HEK293 (cell line): Measurements from ENCODE around the gene NID1.
A peak's percentile ranks its signal among the peaks of the same experiment; 100 is the strongest.

Experiments used
- AEBP2 ChIP-seq: fragments of 450-650 bp; formaldehyde crosslinking; IDR thresholded peaks from 2 replicates; pipeline ENCODE4 v1.5.1; 2016; ENCODE audit warnings: missing biosample characterization, missing genetic modification characterization, borderline replicate concordance
- GLI4 ChIP-seq: fragments of 450-650 bp; formaldehyde crosslinking; IDR thresholded peaks from 2 replicates; pipeline ENCODE4 v1.5.1; 2016; ENCODE audit warnings: missing biosample characterization, missing genetic modification characterization
- MYNN ChIP-seq: fragments of 450-650 bp; formaldehyde crosslinking; IDR thresholded peaks from 2 replicates; pipeline ENCODE4 v1.5.1; 2016; ENCODE audit warnings: missing biosample characterization, missing genetic modification characterization, borderline replicate concordance
- PRDM1 ChIP-seq: fragments of 450-650 bp; formaldehyde crosslinking; IDR thresholded peaks from 2 replicates; pipeline ENCODE4; 2016; ENCODE audit warnings: missing biosample characterization, missing genetic modification characterization
- SETDB1 ChIP-seq: IDR thresholded peaks from one replicate; pipeline ENCODE4 v1.6.1; 2017; ENCODE audit warnings: mild to moderate bottlenecking, low read length, moderate library complexity, mixed read lengths; ENCODE audit not compliant: insufficient read length
- ZBTB20 ChIP-seq: fragments of 450-650 bp; formaldehyde crosslinking; IDR thresholded peaks from 2 replicates; pipeline ENCODE4 v1.5.1; 2016; ENCODE audit warnings: missing biosample characterization, missing genetic modification characterization
- ZBTB48 ChIP-seq: fragments of 450-650 bp; formaldehyde crosslinking; IDR thresholded peaks from 2 replicates; pipeline ENCODE4 v1.5.1; 2016; ENCODE audit warnings: missing biosample characterization, missing genetic modification characterization
- ZBTB6 ChIP-seq: fragments of 450-650 bp; formaldehyde crosslinking; IDR thresholded peaks from 2 replicates; pipeline ENCODE4 v1.5.1; 2017; ENCODE audit warnings: missing biosample characterization, missing genetic modification characterization
- ZFP37 ChIP-seq: fragments of 450-650 bp; formaldehyde crosslinking; IDR thresholded peaks from 2 replicates; pipeline ENCODE4 v1.5.1; 2016; ENCODE audit warnings: missing biosample characterization, missing genetic modification characterization
- ZNF169 ChIP-seq: fragments of 450-650 bp; formaldehyde crosslinking; IDR thresholded peaks from 2 replicates; pipeline ENCODE4 v1.5.1; 2016; ENCODE audit warnings: missing biosample characterization, missing genetic modification characterization
- ZNF184 ChIP-seq: fragments of 450-650 bp; IDR thresholded peaks from 2 replicates; pipeline ENCODE4 v1.5.1; 2018; ENCODE audit warnings: missing biosample characterization, mild to moderate bottlenecking, missing genetic modification characterization
- ZNF221 ChIP-seq: fragments of 450-650 bp; formaldehyde crosslinking; IDR thresholded peaks from 2 replicates; pipeline ENCODE4 v1.5.1; 2017; ENCODE audit warnings: missing biosample characterization, missing genetic modification characterization, borderline replicate concordance
- ZNF223 ChIP-seq: fragments of 450-650 bp; formaldehyde crosslinking; IDR thresholded peaks from 2 replicates; pipeline ENCODE4 v1.5.1; 2016; ENCODE audit warnings: missing biosample characterization, missing genetic modification characterization
- ZNF280C ChIP-seq: fragments of 450-650 bp; formaldehyde crosslinking; IDR thresholded peaks from 2 replicates; pipeline ENCODE4 v1.5.1; 2016; ENCODE audit warnings: missing biosample characterization, missing genetic modification characterization
- ZNF350 ChIP-seq: fragments of 450-650 bp; formaldehyde crosslinking; IDR thresholded peaks from 2 replicates; pipeline ENCODE4 v1.5.0; 2017; ENCODE audit warnings: missing biosample characterization, mild to moderate bottlenecking, missing genetic modification characterization
- ZNF362 ChIP-seq: fragments of 450-650 bp; formaldehyde crosslinking; IDR thresholded peaks from 2 replicates; pipeline ENCODE4 v1.5.1; 2016; ENCODE audit warnings: missing biosample characterization, missing genetic modification characterization
- ZNF394 ChIP-seq: fragments of 450-650 bp; formaldehyde crosslinking; IDR thresholded peaks from 2 replicates; pipeline ENCODE4 v1.5.1; 2016; ENCODE audit warnings: missing biosample characterization, missing genetic modification characterization, mild to moderate bottlenecking, moderate library complexity, borderline replicate concordance
- ZNF501 ChIP-seq: fragments of 450-650 bp; formaldehyde crosslinking; IDR thresholded peaks from 2 replicates; pipeline ENCODE4 v1.5.1; 2016; ENCODE audit warnings: missing biosample characterization, missing genetic modification characterization
- ZNF514 ChIP-seq: fragments of 450-650 bp; formaldehyde crosslinking; IDR thresholded peaks from 2 replicates; pipeline ENCODE4 v1.5.1; 2016; ENCODE audit warnings: missing biosample characterization, missing genetic modification characterization
- ZNF548 ChIP-seq: fragments of 450-650 bp; formaldehyde crosslinking; IDR thresholded peaks from 2 replicates; pipeline ENCODE4 v1.5.1; 2016; ENCODE audit warnings: missing biosample characterization, missing genetic modification characterization
- ZNF580 ChIP-seq: fragments of 450-650 bp; formaldehyde crosslinking; IDR thresholded peaks from 2 replicates; pipeline ENCODE4 v1.5.1; 2016; ENCODE audit warnings: missing biosample characterization, missing genetic modification characterization
- ZNF600 ChIP-seq: fragments of 450-650 bp; formaldehyde crosslinking; IDR thresholded peaks from 2 replicates; pipeline ENCODE4 v1.5.1; 2016; ENCODE audit warnings: missing biosample characterization, missing genetic modification characterization
- ZNF629 ChIP-seq: fragments of 450-650 bp; formaldehyde crosslinking; IDR thresholded peaks from 2 replicates; pipeline ENCODE4 v1.5.1; 2017; ENCODE audit warnings: missing biosample characterization, missing genetic modification characterization
- ZNF701 ChIP-seq: fragments of 450-650 bp; formaldehyde crosslinking; IDR thresholded peaks from 2 replicates; pipeline ENCODE4 v1.5.1; 2016; ENCODE audit warnings: missing biosample characterization, missing genetic modification characterization
- ZNF76 ChIP-seq: fragments of 450-650 bp; formaldehyde crosslinking; IDR thresholded peaks from 2 replicates; pipeline ENCODE4; 2016; ENCODE audit warnings: low read depth, missing biosample characterization, missing genetic modification characterization, borderline replicate concordance
- ZNF768 ChIP-seq: fragments of 450-650 bp; formaldehyde crosslinking; IDR thresholded peaks from 2 replicates; pipeline ENCODE4 v1.5.1; 2018; ENCODE audit warnings: missing biosample characterization, mild to moderate bottlenecking, missing genetic modification characterization
- ZNF785 ChIP-seq: fragments of 450-650 bp; formaldehyde crosslinking; IDR thresholded peaks from 2 replicates; pipeline ENCODE4 v1.5.1; 2016; ENCODE audit warnings: missing biosample characterization, missing genetic modification characterization
- ZNF791 ChIP-seq: fragments of 450-650 bp; formaldehyde crosslinking; IDR thresholded peaks from 2 replicates; pipeline ENCODE4 v1.5.1; 2016; ENCODE audit warnings: missing biosample characterization, missing genetic modification characterization
- ZSCAN5A ChIP-seq: fragments of 450-650 bp; formaldehyde crosslinking; IDR thresholded peaks from 2 replicates; pipeline ENCODE4 v1.5.1; 2016; ENCODE audit warnings: missing biosample characterization, missing genetic modification characterization

NID1 gene

GRCh38 chr1:235971571-235972310 is 93.1 kb downstream of the NID1 start (continued):
- TF ChIP-seq ZSCAN5A (no peak), ZNF350 (no peak), PRDM1 (tag by site-specific recombination) (no peak), ZNF548 (tag by site-specific recombination) (no peak), SETDB1 (no peak), ZNF362 (no peak), ZFP37 (peak; percentile 10; the same call in 1 of the 2 replicates), ZNF169 (tag by site-specific recombination) (no peak), ZBTB48 (no peak), ZNF280C (no peak), ZNF501 (tag by site-specific recombination) (no peak; the same call in 1 of the 2 replicates), ZNF629 (tag by site-specific recombination) (peak; percentile 43; the same call in 1 of the 2 replicates), ZNF580 (tag by site-specific recombination) (no peak), ZNF184 (peak; percentile 89), ZNF221 (no peak), ZBTB6 (no peak), ZNF394 (tag by site-specific recombination) (0 out of 2 replicates have a peak, but pooled peaks have one; percentile 34), ZNF76 (tag by site-specific recombination) (peak; percentile 68; the same call in 1 of the 2 replicates), ZNF701 (no peak), ZNF223 (tag by site-specific recombination) (no peak), AEBP2 (no peak), ZNF785 (tag by site-specific recombination) (no peak), ZNF600 (tag by site-specific recombination) (no peak), ZNF514 (no peak), MYNN (tag by site-specific recombination) (no peak), ZNF791 (tag by site-specific recombination) (no peak), ZBTB20 (tag by site-specific recombination) (peak; percentile 51; the same call in 1 of the 2 replicates), GLI4 (tag by site-specific recombination) (no peak), ZNF768 (tag by site-specific recombination) (no peak)
